Smooth muscle cell (in vitro differentiated cells): ENCODE results near the gene FXYD6. TPM values are rescaled to one million over a fixed set of nuclear protein-coding genes. Genes with fewer than 3 reads are reported as not detected.

Experiments
- DNase-seq: peaks from one replicate; lab custom pipeline; 2025; ENCODE audit not compliant: unreplicated experiment; lab: John Stamatoyannopoulos, UW
- H2AFZ ChIP-seq: fragments of 200-600 bp; sonication (generic); 2 replicates; pipeline ENCODE4 v1.6.0; 2016; ENCODE audit warnings: antibody characterized with exemption, low read depth, mild to moderate bottlenecking
- H3F3A ChIP-seq: fragments of 200-600 bp; sonication (generic); 2 replicates; pipeline ENCODE4 v1.6.0; 2017; ENCODE audit warnings: antibody characterized with exemption, low read depth
- H3K27ac ChIP-seq: fragments of 200-600 bp; sonication (generic); 2 replicates; pipeline ENCODE4 v1.5.1; 2016; ENCODE audit warnings: low read depth, mild to moderate bottlenecking
- H3K27me3 ChIP-seq: fragments of 200-600 bp; sonication (generic); 2 replicates; pipeline ENCODE4 v1.6.1; 2016; ENCODE audit warnings: low read depth, mild to moderate bottlenecking
- H3K36me3 ChIP-seq: fragments of 200-600 bp; sonication (generic); 2 replicates; pipeline ENCODE4 v1.5.1; 2016; ENCODE audit warnings: low read depth
- H3K4me1 ChIP-seq: fragments of 200-600 bp; sonication (generic); 2 replicates; pipeline ENCODE4 v1.5.1; 2016; ENCODE audit warnings: low read depth
- H3K4me2 ChIP-seq: fragments of 200-600 bp; sonication (generic); 2 replicates; pipeline ENCODE4 v1.6.0; 2016; ENCODE audit warnings: mild to moderate bottlenecking
- H3K4me3 ChIP-seq: fragments of 200-600 bp; sonication (generic); 2 replicates; pipeline ENCODE4 v1.5.1; 2016; ENCODE audit warnings: mild to moderate bottlenecking
- H3K79me2 ChIP-seq: fragments of 200-600 bp; sonication (generic); 2 replicates; pipeline ENCODE4 v1.6.0; 2016; ENCODE audit warnings: low read depth, mild to moderate bottlenecking
- H3K9ac ChIP-seq: fragments of 200-600 bp; sonication (generic); 2 replicates; pipeline ENCODE4 v1.6.0; 2016; ENCODE audit warnings: low read depth
- H3K9me3 ChIP-seq: fragments of 200-600 bp; sonication (generic); replicated peaks from 2 replicates; pipeline ENCODE4 v1.5.1; 2016; ENCODE audit warnings: low read depth
- H4K20me1 ChIP-seq: fragments of 200-600 bp; sonication (generic); 2 replicates; pipeline ENCODE4 v1.6.0; 2016; ENCODE audit warnings: low read depth
- CTCF ChIP-seq: fragments of 200-600 bp; sonication (generic); IDR thresholded peaks from 2 replicates; pipeline ENCODE4 v1.5.1; 2017; ENCODE audit warnings: borderline replicate concordance, mild to moderate bottlenecking, antibody characterized with exemption; ENCODE audit not compliant: insufficient read depth, poor library complexity, severe bottlenecking
- WGBS: methylation state at CpG from one replicate; pipeline ENCODE4 v1.1.7; 2016; ENCODE audit warnings: low lambda C conversion rate; 5-methylcytosine and 5-hydroxymethylcytosine counted together
- polyA plus RNA-seq: library from polyadenylated mRNA; unstranded; fragments of >200 nt; fragmentation: Nextera tagmentation; extraction: Ambion mirVana; gene quantifications from 2 replicates; pipeline ENCODE4 v1.2.1, GENCODE V29; 2016
- total RNA-seq: library from RNA; depleted of rRNA; stranded (reverse); fragments of >200 nt; gene quantifications from 2 replicates; pipeline ENCODE4 v1.2.3, GENCODE V29; 2014

FXYD6 gene
- total and polyA plus RNA-seq, 2 experiments from 2014 or later: 27.7 to 84.5 TPM

- Histone ChIP-seq H3K4me1 (peaks cover 12% of the 10 kb centered on the region), H4K20me1 (no peaks in the 10 kb centered on the region), H3K79me2 (no peaks in the 10 kb centered on the region), H3K36me3 (no peaks in the 10 kb centered on the region), H3K27me3 (peaks cover 99% of the 10 kb centered on the region), H3F3A (no peaks in the 10 kb centered on the region), H3K27ac (no peak overlapping the region), H3K4me3 (peak overlapping the region; percentile 41), H3K9ac (no peak overlapping the region), H2AFZ (no peak overlapping the region), H3K9me3 (no peaks in the 10 kb centered on the region), H3K4me2 (peak overlapping the region; percentile 83)
- TF ChIP-seq CTCF: no peak
- 12% methylated on average over 45 of the region's 53 CpGs for WGBS
- no peak for DNase-seq
Measured at GRCh38 chr11:117795638-117796455, 80.6 kb downstream of the FXYD6 start.

- Histone ChIP-seq H3K4me1 (peaks cover 12% of the 10 kb centered on the region), H3K9ac (no peak overlapping the region), H2AFZ (no peak overlapping the region), H3K4me2 (no peak overlapping the region), H3K79me2 (no peaks in the 10 kb centered on the region), H3K27ac (no peak overlapping the region), H3K9me3 (no peaks in the 10 kb centered on the region), H3K4me3 (no peak overlapping the region), H3F3A (no peaks in the 10 kb centered on the region), H3K36me3 (no peaks in the 10 kb centered on the region), H4K20me1 (no peaks in the 10 kb centered on the region), H3K27me3 (peaks cover 90% of the 10 kb centered on the region)
- no peak for DNase-seq
- WGBS: 58% methylated on average over 28 of the region's 29 CpGs
- TF ChIP-seq CTCF: no peak
Measured at GRCh38 chr11:117794772-117795629, 81.5 kb downstream of the FXYD6 start.

GRCh38 chr11:117794135-117794534, 82.3 kb downstream of the FXYD6 start:
- Histone ChIP-seq H3K27ac (no peak overlapping the region), H3K27me3 (peaks cover 82% of the 10 kb centered on the region), H3K9me3 (no peaks in the 10 kb centered on the region), H3K79me2 (no peaks in the 10 kb centered on the region), H3K9ac (no peak overlapping the region), H3K4me2 (no peak overlapping the region), H3F3A (no peaks in the 10 kb centered on the region), H3K36me3 (no peaks in the 10 kb centered on the region), H3K4me3 (no peak overlapping the region), H4K20me1 (no peaks in the 10 kb centered on the region), H3K4me1 (peaks cover 12% of the 10 kb centered on the region), H2AFZ (no peak overlapping the region)
- no peak for DNase-seq
- WGBS: 87% methylated on average over 10 of the region's 10 CpGs
- TF ChIP-seq CTCF: no peak
